ENCODE results near the gene FGF1.

FGF1 gene

GRCh38 chr5:142640316-142641005 lies 45.4 kb downstream of the FGF1 start:
- no peak for DNase-seq

GRCh38 chr5:142639455-142639854 lies 46.4 kb downstream of the FGF1 start:
- no peak for DNase-seq

GRCh38 chr5:142637871-142638270 lies 48.0 kb downstream of the FGF1 start:
- DNase-seq, result no peak

GRCh38 chr5:142636698-142637324 lies 49.1 kb downstream of the FGF1 start:
- no peak for DNase-seq

- no peak for DNase-seq
These were observed 49.8 kb downstream of the FGF1 start for GRCh38 chr5:142636093-142636492.

- no peak for DNase-seq
These were observed 51.5 kb downstream of the FGF1 start for GRCh38 chr5:142634216-142635011.

GRCh38 chr5:142630927-142631539 lies 54.9 kb downstream of the FGF1 start:
- no peak for DNase-seq

- no peak for DNase-seq
These were observed 58.3 kb downstream of the FGF1 start for GRCh38 chr5:142627383-142628217.

GRCh38 chr5:142626786-142627185 lies 59.1 kb downstream of the FGF1 start:
- no peak for DNase-seq

DNA sequence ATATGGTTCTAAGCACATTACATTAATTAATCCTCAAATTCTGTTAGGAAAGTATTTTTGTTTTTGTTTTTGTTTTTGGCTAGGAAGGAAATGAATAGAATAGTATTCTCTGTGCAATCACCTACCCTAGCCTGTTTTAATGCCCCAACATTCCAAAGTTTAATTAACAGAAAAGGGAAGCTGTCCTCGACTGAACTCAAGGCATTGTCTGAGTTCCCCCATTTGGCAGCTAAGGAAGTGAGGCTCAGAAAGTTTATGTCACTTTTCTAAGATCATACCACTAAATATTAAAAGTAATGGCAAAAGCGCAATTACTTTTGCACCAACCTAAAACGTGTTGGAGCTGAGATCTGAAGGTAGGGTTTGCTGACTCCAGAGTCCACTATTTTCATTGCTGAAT lies 59.8 kb downstream of the FGF1 start:
- DNase-seq, result no peak

- no peak for DNase-seq
These were observed 64.7 kb downstream of the FGF1 start for GRCh38 chr5:142621227-142621626.

GRCh38 chr5:142619815-142620214 lies 66.1 kb downstream of the FGF1 start:
- DNase-seq, result no peak

DNA sequence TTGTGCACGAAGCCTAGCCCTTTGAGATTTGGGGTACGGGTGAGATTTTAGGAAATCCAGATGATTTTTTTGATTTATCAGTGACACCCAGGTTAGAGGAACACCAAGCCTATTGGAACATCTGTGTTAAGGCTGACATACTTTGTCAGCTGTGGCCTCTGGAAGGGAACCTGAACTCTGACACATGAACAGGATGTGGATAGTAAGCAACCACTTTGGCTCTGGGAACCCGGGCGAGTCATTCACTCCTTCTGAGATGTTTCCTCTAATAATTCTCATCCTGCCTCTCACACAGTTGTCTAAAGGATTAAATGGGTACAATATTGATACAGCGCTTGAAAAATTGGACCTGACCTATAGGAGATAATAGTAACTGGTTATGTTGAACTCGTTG lies 67.8 kb downstream of the FGF1 start:
- no peak for DNase-seq

- no peak for DNase-seq
These were observed 68.3 kb downstream of the FGF1 start for GRCh38 chr5:142617416-142618129.

GRCh38 chr5:142615948-142616347 lies 69.9 kb downstream of the FGF1 start:
- DNase-seq, result no peak

DNA sequence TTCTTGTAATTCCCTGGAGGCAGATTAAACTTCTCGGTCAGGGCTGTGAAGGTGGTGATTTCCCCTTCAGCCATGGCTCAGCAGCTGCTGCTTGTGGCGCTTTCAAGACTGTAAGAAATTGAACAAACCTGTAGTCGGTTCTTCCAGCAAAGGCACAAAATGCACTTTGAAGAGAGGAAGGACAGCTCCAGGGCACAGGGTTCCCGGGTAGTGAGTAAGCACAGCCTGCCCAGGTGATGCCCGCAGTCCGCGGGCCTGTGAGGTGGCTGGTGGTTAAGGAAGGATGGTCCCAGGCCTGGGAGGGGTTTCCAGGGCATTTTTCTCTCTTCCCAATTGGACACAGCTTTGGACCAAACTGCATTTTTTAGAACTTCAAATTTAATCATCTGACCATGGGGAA lies 71.8 kb downstream of the FGF1 start:
- no peak for DNase-seq

- DNase-seq, result no peak
These were observed 72.6 kb downstream of the FGF1 start for GRCh38 chr5:142613271-142613671.

DNA sequence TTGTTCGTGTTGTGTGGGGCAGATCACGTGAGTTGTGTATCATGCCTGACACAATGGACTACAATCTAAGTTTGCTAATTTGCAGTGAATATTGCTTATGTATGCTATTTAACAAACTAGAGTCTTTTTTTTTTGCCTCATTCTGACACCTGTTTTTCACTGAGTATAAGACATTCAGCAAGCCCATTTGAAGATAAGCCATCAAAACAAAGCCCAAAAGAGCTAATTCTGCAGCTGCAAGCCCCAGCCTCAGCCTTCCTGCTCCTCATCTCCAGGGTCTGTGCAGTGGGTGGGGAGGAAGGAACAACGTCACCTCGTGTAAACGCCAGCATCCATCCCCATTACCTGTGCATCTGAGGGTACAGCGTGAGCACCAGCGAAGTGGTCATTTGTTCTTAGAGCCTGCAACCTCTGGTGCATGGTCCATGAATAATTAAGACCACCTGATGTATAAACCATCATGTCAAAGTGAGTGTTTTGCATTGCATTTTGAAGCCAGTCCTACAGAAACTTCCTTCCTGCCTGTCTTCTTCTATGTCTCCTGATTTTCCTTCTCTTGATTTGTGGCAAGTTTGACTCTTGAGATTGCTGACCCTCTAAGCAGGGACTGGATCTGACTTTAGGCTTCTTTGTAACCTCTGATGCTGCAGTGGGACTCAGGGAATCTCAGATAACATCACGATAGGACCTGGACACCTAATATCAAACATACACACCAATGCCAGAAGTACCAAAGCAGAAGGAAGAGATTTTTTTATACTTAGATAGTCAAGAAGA lies 73.2 kb downstream of the FGF1 start:
- DNase-seq, result no peak

GRCh38 chr5:142611154-142611553 lies 74.7 kb downstream of the FGF1 start:
- peak; percentile 3 to 52 for DNase-seq

GRCh38 chr5:142610176-142611001 lies 75.5 kb downstream of the FGF1 start:
- no peak for DNase-seq

Measured in cerebellar nuclear complex (tissue), 1 donor.